Astrocyte of the hippocampus (primary cell): ENCODE measurements around the gene CDHR2.

Experiments
- DNase-seq: peaks from one replicate; pipeline ENCODE4 v3.0.0; 2011; ENCODE audit warnings: low read depth, low spot score

The CDHR2 gene

GRCh38 chr5:176619203-176619568, 70.0 kb downstream of the CDHR2 start:
- peak; percentile 92 for DNase-seq

- DNase-seq: no peak
Measured at GRCh38 chr5:176619569-176620332, 70.6 kb downstream of the CDHR2 start.

- no peak for DNase-seq
Measured at GRCh38 chr5:176620333-176620981, 71.3 kb downstream of the CDHR2 start.

- peak; percentile 67 for DNase-seq
Measured at GRCh38 chr5:176621661-176622079, 72.5 kb downstream of the CDHR2 start.

GRCh38 chr5:176624142-176624541, 75.0 kb downstream of the CDHR2 start:
- DNase-seq: no peak

GRCh38 chr5:176624938-176625337, 75.8 kb downstream of the CDHR2 start:
- DNase-seq: no peak

GRCh38 chr5:176625512-176625911, 76.4 kb downstream of the CDHR2 start:
- no peak for DNase-seq

GRCh38 chr5:176625966-176626875, 77.1 kb downstream of the CDHR2 start:
- DNase-seq: no peak

GRCh38 chr5:176626876-176627236, 77.7 kb downstream of the CDHR2 start:
- no peak for DNase-seq

GRCh38 chr5:176627582-176627981, 78.4 kb downstream of the CDHR2 start:
- no peak for DNase-seq

- no peak for DNase-seq
Measured at GRCh38 chr5:176628406-176629228, 79.5 kb downstream of the CDHR2 start.

- no peak for DNase-seq
Measured at GRCh38 chr5:176629317-176629852, 80.2 kb downstream of the CDHR2 start.

- peak; percentile 80 for DNase-seq
Measured at GRCh38 chr5:176629853-176630680, 80.9 kb downstream of the CDHR2 start, which contains the start of the genes EIF4E1B and SNCB. Gene EIF4E1B (plus strand): TSS chr5:176630675. CDS start chr5:176642788, 12,113 bp downstream. Gene SNCB (minus strand): TSS chr5:176630534. CDS start chr5:176629654, 880 bp downstream.

- no peak for DNase-seq
Measured at GRCh38 chr5:176630681-176631222, 81.6 kb downstream of the CDHR2 start.

- DNase-seq: no peak
Measured at GRCh38 chr5:176631383-176632200, 82.5 kb downstream of the CDHR2 start.

GRCh38 chr5:176632745-176633144, 83.6 kb downstream of the CDHR2 start:
- no peak for DNase-seq

- no peak for DNase-seq
Measured at GRCh38 chr5:176633598-176633997, 84.5 kb downstream of the CDHR2 start.

GRCh38 chr5:176636426-176636825, 87.3 kb downstream of the CDHR2 start:
- DNase-seq: no peak

- DNase-seq: no peak
Measured at GRCh38 chr5:176637556-176637955, 88.4 kb downstream of the CDHR2 start.
